ENCODE measurements around the gene OR2S2. TPM values are rescaled to one million over a fixed set of nuclear protein-coding genes. Genes with fewer than 3 reads are reported as not detected.

OR2S2 gene
- total and polyA plus RNA-seq, 2 donors (not counting 1 experiment from before 2014, with no cell fraction given), result not detected

DNA sequence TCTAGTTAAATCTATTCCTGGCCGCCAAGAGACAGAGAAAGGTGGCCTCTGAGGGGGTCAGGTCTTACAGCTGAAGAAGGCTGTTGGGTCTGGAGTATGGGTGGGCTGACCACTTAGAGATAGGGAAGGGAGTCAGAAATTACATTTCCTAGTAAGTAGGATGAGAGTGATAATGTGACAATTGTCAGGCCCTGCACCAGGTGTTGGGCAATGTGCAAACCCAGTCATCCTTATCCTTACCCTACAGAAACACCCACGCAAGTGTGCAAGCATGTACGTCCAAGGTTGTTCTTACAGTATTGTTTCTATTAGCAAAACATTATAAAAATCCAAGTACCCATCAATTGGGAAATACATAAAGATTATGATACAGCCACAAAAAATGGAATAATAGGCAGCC is 39.2 kb downstream of the OR2S2 start:
- no peak overlapping the region for H2AFZ ChIP-seq (ENCODE audit: insufficient read depth, low read depth, low read length, poor library complexity, severe bottlenecking)
- no peak overlapping the region for H3K27ac ChIP-seq (ENCODE audit: low read length in 2 of 2)
- no peaks in the 10 kb centered on the region for H3K36me3 ChIP-seq (replicated peaks in 1 of 2; ENCODE audit: control extremely low read depth in 1 of 2, control insufficient read depth in 1 of 2, extremely low read depth in 1 of 2, insufficient read depth in 2 of 2, low read length in 1 of 2)
- peaks cover 0 to 4% (median 1%) of the 10 kb centered on the region in 4 experiments for H3K27me3 ChIP-seq (replicated peaks in 1 of 4; ENCODE audit: control extremely low read depth in 1 of 4, control insufficient read depth in 3 of 4, insufficient read depth in 4 of 4, low read length in 3 of 4)
- CTCF ChIA-PET, result interaction anchor here (0.9 to 1.6 kb wide), 2 partner anchors 105 to 129 kb away, joined by 3 to 4 read pairs; no protein-coding TSS in a partner anchor
- ATAC-seq (ENCODE audit: low read depth) (no peak), DNase-seq (no peak)
- no peak overlapping the region for H3K4me3 Mint-ChIP-seq
- H3K9me3 ChIP-seq (ENCODE audit: control extremely low read depth in 1 of 3, control insufficient read depth in 2 of 3, insufficient read depth in 1 of 3, low read length in 2 of 3), result no peaks in the 10 kb centered on the region
- H3K9me3 Mint-ChIP-seq (ENCODE audit: insufficient read depth), result no peaks in the 10 kb centered on the region
- TF ChIP-seq, protein P1, sequence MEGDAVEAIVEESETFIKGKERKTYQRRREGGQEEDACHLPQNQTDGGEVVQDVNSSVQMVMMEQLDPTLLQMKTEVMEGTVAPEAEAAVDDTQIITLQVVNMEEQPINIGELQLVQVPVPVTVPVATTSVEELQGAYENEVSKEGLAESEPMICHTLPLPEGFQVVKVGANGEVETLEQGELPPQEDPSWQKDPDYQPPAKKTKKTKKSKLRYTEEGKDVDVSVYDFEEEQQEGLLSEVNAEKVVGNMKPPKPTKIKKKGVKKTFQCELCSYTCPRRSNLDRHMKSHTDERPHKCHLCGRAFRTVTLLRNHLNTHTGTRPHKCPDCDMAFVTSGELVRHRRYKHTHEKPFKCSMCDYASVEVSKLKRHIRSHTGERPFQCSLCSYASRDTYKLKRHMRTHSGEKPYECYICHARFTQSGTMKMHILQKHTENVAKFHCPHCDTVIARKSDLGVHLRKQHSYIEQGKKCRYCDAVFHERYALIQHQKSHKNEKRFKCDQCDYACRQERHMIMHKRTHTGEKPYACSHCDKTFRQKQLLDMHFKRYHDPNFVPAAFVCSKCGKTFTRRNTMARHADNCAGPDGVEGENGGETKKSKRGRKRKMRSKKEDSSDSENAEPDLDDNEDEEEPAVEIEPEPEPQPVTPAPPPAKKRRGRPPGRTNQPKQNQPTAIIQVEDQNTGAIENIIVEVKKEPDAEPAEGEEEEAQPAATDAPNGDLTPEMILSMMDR (IDR thresholded peaks at IDR 0.05), result no peak
- no peak for TF ChIP-seq EZH2 (IDR thresholded peaks at IDR 0.05; ENCODE audit: borderline replicate concordance, insufficient read depth, low read depth, low read length, poor library complexity, severe bottlenecking)
- H3K4me1 Mint-ChIP-seq, result peaks cover 5% of the 10 kb centered on the region
- H3K27ac Mint-ChIP-seq, result no peak overlapping the region
- intact Hi-C loops (cut with micrococcal nuclease), result no loop called here
- H3K4me3 ChIP-seq (ENCODE audit: control extremely low read depth in 1 of 5, extremely low read depth in 1 of 5, insufficient read depth in 1 of 5, low read depth in 2 of 5, low read length in 4 of 5), result no peak overlapping the region
- no peaks in the 10 kb centered on the region for H3K79me2 ChIP-seq (ENCODE audit: control insufficient read depth, insufficient read depth, low read length)
- WGBS (ENCODE audit: insufficient coverage), result 100% methylated on average over 1 of the region's 3 CpGs
- H3K9ac ChIP-seq (ENCODE audit: low read length), result no peak overlapping the region
- no peaks in the 10 kb centered on the region for H4K20me1 ChIP-seq (ENCODE audit: control insufficient read depth, insufficient read depth, low read length, poor library complexity, severe bottlenecking)
- H3K4me2 ChIP-seq (replicated peaks; ENCODE audit: low read depth, low read length, poor library complexity, severe bottlenecking), result no peak overlapping the region
- peaks cover 13% of the 10 kb centered on the region for H3K27me3 Mint-ChIP-seq
- no peaks in the 10 kb centered on the region for H3K4me1 ChIP-seq (ENCODE audit: control insufficient read depth in 2 of 2, insufficient read depth in 2 of 2, low read length in 2 of 2)
- POLR2A ChIA-PET, result no interaction called here

DNA sequence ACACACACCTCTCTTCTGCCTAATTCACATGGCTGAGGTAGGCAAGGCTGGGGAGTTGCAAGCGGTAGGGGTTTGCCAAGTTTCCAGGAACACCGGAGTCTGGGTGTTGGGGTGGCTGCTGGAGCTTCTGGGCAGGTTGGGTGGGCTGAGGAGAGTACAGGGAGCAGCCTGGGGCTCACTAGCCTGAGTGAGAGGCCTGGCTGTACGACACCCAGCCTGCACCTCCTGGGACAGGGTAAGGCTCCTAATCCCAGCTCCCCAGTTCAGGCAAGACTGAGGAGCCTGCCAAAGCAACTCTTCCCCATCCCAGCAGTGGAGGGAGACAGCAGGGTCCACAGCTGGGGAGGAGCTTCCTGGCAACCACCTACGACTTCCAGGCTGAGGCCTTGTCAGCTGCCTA is 40.7 kb downstream of the OR2S2 start:
- Mint-ChIP-seq H3K9me3 (ENCODE audit: insufficient read depth) (no peaks in the 10 kb centered on the region), H3K4me3 (no peak overlapping the region), H3K27me3 (peaks cover 5% of the 10 kb centered on the region), H3K27ac (no peak overlapping the region), H3K4me1 (peaks cover 5% of the 10 kb centered on the region)
- no peaks in the 10 kb centered on the region for H3K79me2 ChIP-seq (ENCODE audit: control insufficient read depth, insufficient read depth, low read length)
- H3K4me1 ChIP-seq (ENCODE audit: control insufficient read depth in 2 of 2, insufficient read depth in 2 of 2, low read length in 2 of 2), result no peaks in the 10 kb centered on the region
- POLR2A ChIA-PET, result no interaction called here
- H3K9me3 ChIP-seq (ENCODE audit: control extremely low read depth in 1 of 3, control insufficient read depth in 2 of 3, insufficient read depth in 1 of 3, low read length in 2 of 3), result no peaks in the 10 kb centered on the region
- no peaks in the 10 kb centered on the region for H3K36me3 ChIP-seq (replicated peaks in 1 of 2; ENCODE audit: control extremely low read depth in 1 of 2, control insufficient read depth in 1 of 2, extremely low read depth in 1 of 2, insufficient read depth in 2 of 2, low read length in 1 of 2)
- 98% methylated on average over 4 of the region's 4 CpGs for WGBS (ENCODE audit: insufficient coverage)
- CTCF ChIA-PET, result interaction anchor here (0.6 kb wide), 1 partner anchor 665 kb away, joined by 3 read pairs; no protein-coding TSS in a partner anchor
- no peak overlapping the region for H2AFZ ChIP-seq (ENCODE audit: insufficient read depth, low read depth, low read length, poor library complexity, severe bottlenecking)
- no peak overlapping the region for H3K4me3 ChIP-seq (ENCODE audit: control extremely low read depth in 1 of 5, extremely low read depth in 1 of 5, insufficient read depth in 1 of 5, low read depth in 2 of 5, low read length in 4 of 5)
- H3K4me2 ChIP-seq (replicated peaks; ENCODE audit: low read depth, low read length, poor library complexity, severe bottlenecking), result no peak overlapping the region
- intact Hi-C loops (cut with micrococcal nuclease), result no loop called here
- H3K27ac ChIP-seq (ENCODE audit: low read length in 2 of 2), result no peak overlapping the region
- no peak overlapping the region for H3K9ac ChIP-seq (ENCODE audit: low read length)
- no peak for DNase-seq
- ATAC-seq (ENCODE audit: low read depth), result no peak
- H4K20me1 ChIP-seq (ENCODE audit: control insufficient read depth, insufficient read depth, low read length, poor library complexity, severe bottlenecking), result no peaks in the 10 kb centered on the region
- no peaks in the 10 kb centered on the region for H3K27me3 ChIP-seq (replicated peaks in 1 of 4; ENCODE audit: control extremely low read depth in 1 of 4, control insufficient read depth in 3 of 4, insufficient read depth in 4 of 4, low read length in 3 of 4)
- no peak for TF ChIP-seq EZH2 (IDR thresholded peaks at IDR 0.05; ENCODE audit: borderline replicate concordance, insufficient read depth, low read depth, low read length, poor library complexity, severe bottlenecking)
- TF ChIP-seq, protein P1 (IDR thresholded peaks at IDR 0.05), result no peak
